ENCODE results near the gene PIP5K1B. TPM values are rescaled to one million over a fixed set of nuclear protein-coding genes. Genes with fewer than 3 reads are reported as not detected.

The PIP5K1B gene
- total RNA-seq, 1 experiment from 2014 or later = 2.5 TPM

GRCh38 chr9:68847765-68848164 lies 142.7 kb downstream of the PIP5K1B start:
- Histone ChIP-seq H2BK120ac (ENCODE audit: low read depth, low read length, poor library complexity, severe bottlenecking) (no peak overlapping the region), H3K23ac (ENCODE audit: insufficient read length, low read depth, low read length) (no peak overlapping the region), H3T11ph (ENCODE audit: low read length) (no peak overlapping the region), H2AFZ (ENCODE audit: low read length) (no peak overlapping the region), H3K18ac (ENCODE audit: insufficient read length, low read depth, low read length) (no peak overlapping the region), H3K9me3 (ENCODE audit: control insufficient read depth, low read depth, low read length) (no peaks in the 10 kb centered on the region), H3K9ac (ENCODE audit: extremely low read depth, insufficient read length, low read length) (no peak overlapping the region), H3K4me1 (ENCODE audit: insufficient read depth, low read length) (no peaks in the 10 kb centered on the region), H3K14ac (ENCODE audit: insufficient read depth, low read length) (no peak overlapping the region), H3K79me1 (ENCODE audit: insufficient read depth, low read depth, low read length, poor library complexity, severe bottlenecking) (no peaks in the 10 kb centered on the region), H2BK20ac (ENCODE audit: low read depth, low read length, poor library complexity, severe bottlenecking) (no peak overlapping the region), H3K23me2 (ENCODE audit: insufficient read length, low read depth, low read length, poor library complexity, severe bottlenecking) (no peaks in the 10 kb centered on the region), H2BK12ac (ENCODE audit: insufficient read length, low read depth, low read length) (no peak overlapping the region), H3K4ac (ENCODE audit: low read depth, low read length) (no peak overlapping the region), H3K4me2 (ENCODE audit: insufficient read depth, insufficient read length, low read length) (no peak overlapping the region), H3K56ac (ENCODE audit: insufficient read length, low read depth, low read length) (no peak overlapping the region), H4K5ac (ENCODE audit: insufficient read length, low read depth, low read length) (no peak overlapping the region), H4K20me1 (ENCODE audit: control insufficient read depth, insufficient read depth, insufficient read length) (no peaks in the 10 kb centered on the region), H3K79me2 (ENCODE audit: insufficient read depth, low read length) (no peaks in the 10 kb centered on the region), H2BK5ac (ENCODE audit: insufficient read length, low read length) (no peak overlapping the region), H2BK15ac (ENCODE audit: low read depth, low read length) (no peak overlapping the region), H3K27ac (ENCODE audit: insufficient read length, low read depth, low read length) (no peak overlapping the region), H3K27me3 (ENCODE audit: insufficient read depth, low read length) (no peaks in the 10 kb centered on the region), H2AK5ac (ENCODE audit: insufficient read length, low read length) (no peak overlapping the region), H4K91ac (ENCODE audit: insufficient read length, low read depth, low read length) (no peak overlapping the region), H4K8ac (replicated peaks; ENCODE audit: insufficient read length, low read depth, low read length) (no peak overlapping the region)
- H3K27ac Mint-ChIP-seq = no peak overlapping the region
- H3K27me3 Mint-ChIP-seq (ENCODE audit: low read depth) = no peaks in the 10 kb centered on the region; the same call in 1 of the 2 replicates
- no peaks in the 10 kb centered on the region for H3K36me3 Mint-ChIP-seq (ENCODE audit: insufficient read depth in 1 of 3, low read depth in 3 of 3)
- H3K4me3 Mint-ChIP-seq = no peak overlapping the region
- DNase-seq = no peak
- no peak for TF ChIP-seq CTCF (conservative IDR thresholded peaks at IDR 0.05)
- peaks cover 6 to 9% of the 10 kb centered on the region in 2 experiments for H3K4me1 Mint-ChIP-seq
- no peaks in the 10 kb centered on the region for H3K9me3 Mint-ChIP-seq
